Stomach (tissue), 4 donors: ENCODE results near the gene WBP1.

ENCODE experiments used
- CTCF ChIP-seq, 7 experiments: fragments of 450-650 bp in 4 of 7; fragments of 200-600 bp in 3 of 7; sonication (generic) in 3 of 7; IDR thresholded peaks; one replicate each; pipeline ENCODE4 v1.5.1; 2016 to 2019; ENCODE audit warnings: antibody characterized with exemption in 7 of 7, control low read depth in 2 of 7, mild to moderate bottlenecking in 1 of 7
- POLR2AphosphoS5 ChIP-seq, 3 donors: sonication (generic); formaldehyde crosslinking; IDR thresholded peaks; one replicate each; pipeline ENCODE4 v1.6.1; 2016; ENCODE audit warnings: antibody characterized with exemption in 3 of 3

DNA sequence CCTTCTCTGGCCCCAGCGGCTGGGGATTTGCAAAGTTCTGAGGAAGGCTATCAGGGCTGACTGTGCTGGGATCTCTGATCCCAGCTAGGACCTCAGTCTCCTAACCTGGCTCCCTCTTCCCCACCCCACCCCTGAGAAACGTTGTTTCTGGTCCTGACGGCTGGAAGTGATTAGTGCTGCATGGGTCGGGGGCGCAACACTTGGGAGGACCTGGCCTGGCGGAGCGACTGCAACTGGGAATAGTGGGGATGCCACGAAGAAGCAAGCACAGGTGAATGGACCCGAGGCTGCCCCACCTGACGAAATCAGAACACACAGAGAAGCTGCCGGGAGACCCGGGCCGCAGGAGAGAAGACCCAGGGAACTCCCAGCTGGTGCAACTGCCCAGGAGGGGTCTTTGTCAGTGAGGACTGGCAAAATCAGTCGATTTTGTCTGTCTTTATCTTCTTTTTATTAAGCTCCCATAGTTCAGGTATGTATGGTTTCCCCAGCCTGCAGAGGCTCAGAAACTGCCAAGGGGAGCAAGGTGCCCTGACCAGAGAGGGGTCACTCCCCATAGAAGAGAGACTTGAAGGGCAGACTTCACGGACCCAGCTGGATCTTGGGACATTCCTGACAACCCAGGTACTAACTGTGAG, 41.8 kb downstream of the WBP1 start:
- TF ChIP-seq CTCF (IDR thresholded peaks at IDR 0.05) (no peak), POLR2AphosphoS5 (IDR thresholded peaks at IDR 0.05) (no peak)
